NCI-H82 treated with DMSO at 0.1 percent for 48 hours (cell line): ENCODE data around the gene ACOXL.

Experiments
- DNase-seq: peaks from one replicate; lab custom pipeline; 2025; ENCODE audit not compliant: unreplicated experiment; lab: John Stamatoyannopoulos, UW

The ACOXL gene

GRCh38 chr2:110751642-110752041 is 19.3 kb downstream of the ACOXL start:
- DNase-seq = no peak

DNA sequence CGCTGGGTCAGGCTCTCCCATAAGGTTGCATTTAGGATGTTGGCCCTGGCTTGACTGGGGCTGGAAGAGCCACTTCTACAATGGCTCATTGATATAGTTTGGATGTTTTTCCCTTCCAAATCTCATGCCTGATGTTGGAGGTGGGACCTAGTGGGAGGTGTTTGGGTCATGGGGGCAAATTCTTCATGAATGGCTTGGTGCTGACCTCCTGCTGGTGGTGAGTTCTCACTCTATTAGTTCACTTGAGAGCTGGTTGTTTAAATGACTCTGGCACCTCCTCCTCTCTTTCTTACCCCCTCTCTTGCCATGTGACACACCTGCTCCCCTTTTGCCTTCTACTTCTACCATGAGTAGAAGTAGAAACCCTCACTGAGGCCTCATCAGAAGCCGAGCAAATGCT is 20.5 kb downstream of the ACOXL start:
- DNase-seq = no peak

GRCh38 chr2:110755491-110756078 is 23.2 kb downstream of the ACOXL start:
- DNase-seq = no peak

GRCh38 chr2:110759411-110759810 is 27.0 kb downstream of the ACOXL start:
- no peak for DNase-seq

DNA sequence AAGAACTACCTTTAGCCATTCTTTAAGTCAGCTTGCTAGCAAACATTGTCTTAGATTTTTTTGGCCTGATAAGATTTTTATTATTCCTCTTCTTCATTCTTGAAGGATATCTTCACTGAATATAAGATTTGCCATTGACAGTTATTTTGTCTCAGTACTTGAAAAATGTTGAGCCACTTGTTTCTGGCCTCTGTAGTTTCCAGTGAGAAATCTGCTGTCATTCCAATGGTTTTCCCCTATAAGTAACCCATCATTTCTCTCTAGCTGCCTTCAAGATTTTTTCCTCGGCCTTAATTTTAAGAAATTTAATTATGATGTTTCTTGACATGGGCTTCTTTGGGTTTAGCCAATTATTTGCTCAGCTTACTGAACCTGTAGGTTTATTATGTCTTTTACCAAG is 32.6 kb downstream of the ACOXL start:
- DNase-seq = no peak

GRCh38 chr2:110766291-110766690 is 33.9 kb downstream of the ACOXL start:
- no peak for DNase-seq

- no peak for DNase-seq
Measured at GRCh38 chr2:110768591-110768990, 36.2 kb downstream of the ACOXL start.

- peak; percentile 99 for DNase-seq
Measured at GRCh38 chr2:110770404-110770958, 38.1 kb downstream of the ACOXL start.

- DNase-seq = no peak
Measured at GRCh38 chr2:110770959-110771431, 38.6 kb downstream of the ACOXL start.

DNA sequence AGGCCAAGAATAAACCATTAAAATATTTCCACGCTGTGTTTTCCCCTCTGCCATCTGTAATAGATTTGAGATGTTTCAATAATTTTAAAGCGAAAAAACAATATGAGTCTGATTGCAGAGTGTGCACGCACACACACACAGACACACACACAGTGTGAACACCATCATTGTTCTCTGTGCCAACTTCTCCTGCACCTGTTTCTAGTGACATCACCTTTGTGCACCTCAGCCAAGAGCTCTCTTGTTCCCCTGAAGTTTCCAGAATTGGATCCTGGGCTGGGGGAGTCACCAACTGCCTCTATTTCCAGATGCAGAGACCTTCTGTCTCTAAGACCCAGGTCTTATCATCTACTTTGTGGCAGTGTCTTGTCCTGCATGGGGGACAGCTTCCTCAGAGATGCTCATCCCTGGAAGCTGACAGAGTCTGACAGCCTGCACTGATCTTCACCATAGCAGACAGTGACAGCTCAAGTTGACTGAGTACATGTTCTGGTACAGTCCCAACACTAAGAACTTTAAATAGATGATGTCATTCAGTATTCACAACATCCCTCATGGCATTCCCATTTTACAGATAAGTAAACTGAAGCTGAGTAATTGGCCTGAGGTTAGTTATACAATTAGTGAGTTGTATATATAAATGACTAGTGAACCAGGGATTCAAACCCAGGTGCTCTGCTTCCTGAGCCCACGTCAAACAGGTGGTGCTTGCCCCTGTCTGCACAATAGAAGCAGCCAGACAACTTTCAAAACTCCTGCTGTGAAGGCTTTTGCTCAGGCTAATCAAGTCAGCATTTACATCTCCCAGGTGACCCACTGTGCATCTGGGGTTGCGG is 39.4 kb downstream of the ACOXL start:
- no peak for DNase-seq

DNA sequence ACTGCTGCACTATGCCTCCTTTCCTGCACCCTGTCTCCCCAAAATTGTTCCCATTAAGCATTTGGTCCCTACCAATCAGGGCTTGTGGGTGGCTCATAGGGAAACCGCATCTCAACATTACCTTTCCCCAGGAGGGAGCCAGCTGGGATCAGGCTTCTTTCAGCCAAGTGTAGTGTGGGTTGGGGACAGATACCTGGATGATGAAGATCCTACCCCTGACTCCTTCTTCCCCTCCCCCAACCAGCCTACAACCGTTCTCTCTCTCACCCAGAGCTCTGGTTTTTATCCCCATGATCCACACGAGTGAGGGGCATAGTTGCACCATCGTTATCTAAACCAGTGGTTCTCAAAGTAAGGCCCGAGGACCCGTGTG is 40.0 kb downstream of the ACOXL start:
- DNase-seq = no peak

DNA sequence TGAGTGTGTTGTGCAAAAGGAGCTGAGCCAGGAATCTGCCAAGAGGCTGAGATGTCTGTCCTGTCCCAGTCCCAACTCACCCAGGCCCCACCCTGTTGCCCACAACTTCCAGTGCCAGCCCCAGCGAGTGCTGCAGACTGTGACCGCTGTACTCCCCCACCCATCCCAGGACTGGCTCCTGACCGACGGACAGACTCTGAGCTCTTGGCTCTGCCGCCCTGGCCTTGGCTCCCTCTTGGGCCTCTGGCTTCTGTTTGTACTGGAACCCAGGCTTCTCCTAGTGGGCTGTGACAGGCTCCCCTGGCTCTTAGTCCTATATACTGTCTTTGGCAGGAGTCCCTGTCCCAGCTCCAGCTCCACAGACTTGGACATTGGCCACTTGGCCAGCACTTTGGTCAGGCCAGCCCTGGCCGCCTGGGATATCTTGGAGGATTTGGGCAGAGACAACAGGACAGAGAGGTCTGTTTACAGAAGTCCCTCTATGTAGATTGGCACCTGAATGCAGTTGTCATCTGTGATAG is 41.1 kb downstream of the ACOXL start:
- DNase-seq = no peak

GRCh38 chr2:110774701-110775100 is 42.3 kb downstream of the ACOXL start:
- no peak for DNase-seq

DNA sequence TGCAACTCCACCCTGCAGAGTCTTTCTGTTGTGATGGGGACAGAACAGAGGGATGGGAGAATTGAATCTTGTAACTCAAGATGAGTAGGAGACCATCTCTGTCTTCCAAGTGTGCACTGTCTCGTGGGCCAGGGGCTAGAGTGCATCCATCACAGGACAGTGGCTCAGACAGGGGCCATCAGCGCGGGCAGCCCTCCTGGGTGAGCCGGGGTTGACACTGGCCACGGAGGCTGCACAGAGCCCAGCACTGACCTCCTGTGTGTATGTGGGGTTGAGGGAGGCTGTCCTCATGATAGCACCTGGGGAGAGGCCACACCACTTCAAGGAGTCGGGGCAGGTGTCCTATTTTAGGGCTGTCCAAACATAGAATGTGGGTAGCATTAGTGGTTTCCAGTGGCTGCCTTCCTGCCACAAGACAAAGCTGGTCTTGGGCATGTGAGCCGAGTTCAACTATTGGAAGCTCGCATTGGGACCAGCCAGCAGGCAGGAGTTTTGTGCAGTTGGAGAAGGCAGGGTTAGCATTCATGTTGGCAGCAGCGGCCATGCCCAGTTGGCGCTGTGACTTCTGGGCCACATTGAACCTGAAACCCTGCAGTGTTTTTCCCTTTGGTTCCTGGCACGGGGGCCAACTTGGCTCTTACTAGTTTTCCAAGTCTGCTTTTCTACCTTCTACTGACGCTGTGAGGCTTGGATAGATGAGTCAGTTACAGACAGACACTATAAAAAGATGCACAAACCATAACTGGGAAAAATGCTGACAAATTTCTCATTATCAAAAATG is 45.3 kb downstream of the ACOXL start:
- no peak for DNase-seq

DNA sequence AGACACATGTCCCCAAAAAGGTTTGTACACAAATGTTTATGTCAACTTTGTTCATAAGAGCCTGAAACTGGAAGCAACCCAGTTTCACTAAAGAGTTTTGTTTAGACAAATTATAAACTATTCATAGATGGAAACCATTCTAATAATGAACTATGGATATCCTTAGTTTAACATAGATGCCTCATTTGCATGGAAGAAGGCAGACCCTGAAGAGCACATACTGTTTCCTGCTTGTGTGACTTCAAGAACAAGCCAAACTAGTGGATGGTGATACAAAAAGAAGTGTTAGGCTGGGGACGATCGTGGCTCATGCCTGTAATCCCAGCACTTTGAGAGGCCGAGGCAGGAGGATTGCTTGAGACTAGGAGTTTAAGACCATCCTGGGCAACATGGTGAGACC is 48.1 kb downstream of the ACOXL start:
- no peak for DNase-seq

DNA sequence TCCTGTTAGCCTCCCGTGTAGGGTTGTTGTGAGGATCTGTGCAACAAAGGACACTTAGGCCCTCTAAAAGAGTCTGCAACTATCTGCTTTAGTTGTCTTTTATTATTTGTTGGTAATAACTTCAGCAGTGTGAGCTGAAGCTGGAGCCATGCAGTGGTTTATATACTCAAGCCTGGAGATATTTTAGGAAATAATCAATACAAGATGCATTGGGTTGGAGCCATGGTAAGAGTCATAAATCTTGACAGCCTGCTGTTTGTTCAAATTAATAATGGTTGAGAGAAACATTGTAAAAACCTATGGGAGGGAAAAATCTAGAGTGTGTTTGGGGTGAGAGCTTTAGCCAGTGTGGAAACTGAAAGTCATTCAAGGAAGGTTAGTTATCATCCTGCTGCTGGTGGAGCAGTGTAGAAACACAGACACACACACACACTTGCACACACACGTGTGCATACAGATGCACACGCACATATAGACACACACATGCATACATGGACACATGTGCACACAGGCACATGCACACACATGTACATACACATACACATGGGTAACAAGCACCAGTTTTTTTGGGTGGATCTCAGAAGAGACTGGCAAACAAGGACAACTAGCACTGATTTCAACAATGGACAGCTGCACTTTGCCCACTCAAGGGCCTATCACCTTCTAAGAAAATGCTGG is 51.0 kb downstream of the ACOXL start:
- DNase-seq = no peak

DNA sequence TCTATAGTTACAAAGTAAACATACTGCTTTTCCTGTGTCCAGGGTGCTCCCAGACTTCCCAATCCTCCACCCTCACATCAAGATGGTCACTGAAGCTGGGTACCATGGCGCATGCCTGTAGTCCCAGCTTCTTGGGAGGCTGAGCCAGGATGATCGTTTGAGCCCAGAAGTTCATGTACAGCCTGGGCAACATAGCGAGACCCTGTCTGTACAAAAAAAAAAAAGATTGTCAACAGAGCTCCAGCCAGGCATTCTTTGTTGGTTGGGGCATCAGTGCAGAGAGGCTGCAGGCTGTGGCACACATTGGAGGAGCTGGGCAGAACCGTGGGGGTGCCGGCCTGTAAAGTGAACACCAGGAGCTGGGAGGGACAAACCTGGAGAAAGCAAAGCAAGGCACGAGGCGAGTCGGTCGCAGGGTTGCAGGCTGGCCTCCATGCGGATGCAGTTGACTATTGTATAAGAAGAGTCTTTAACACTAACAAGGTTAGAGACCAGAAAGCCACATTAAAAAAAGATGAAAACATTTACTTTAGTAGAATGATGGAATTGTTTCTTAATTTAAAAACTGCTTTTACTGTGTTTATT is 51.8 kb downstream of the ACOXL start:
- DNase-seq = no peak

DNA sequence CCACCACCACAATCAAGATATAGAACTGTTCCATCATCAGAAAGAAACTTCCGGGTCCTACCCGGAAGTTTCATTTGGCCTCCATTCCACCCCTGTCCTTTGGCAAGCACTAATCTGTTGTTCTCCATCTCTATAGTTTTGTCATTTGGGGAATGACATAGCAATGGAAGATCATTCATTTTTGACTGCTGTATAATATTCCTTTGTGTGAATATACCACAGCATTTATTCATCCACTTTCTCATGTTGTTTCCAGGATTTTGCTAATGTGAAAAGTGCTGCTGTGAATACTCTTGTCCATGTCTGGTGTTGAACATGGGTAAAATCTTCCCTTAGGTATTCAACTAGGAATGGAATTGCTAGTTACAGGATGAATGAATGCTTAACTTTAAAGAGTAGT is 53.1 kb downstream of the ACOXL start:
- DNase-seq = no peak

GRCh38 chr2:110788976-110789375 is 56.6 kb downstream of the ACOXL start:
- DNase-seq = no peak

GRCh38 chr2:110789706-110790105 is 57.3 kb downstream of the ACOXL start:
- DNase-seq = no peak
